SKM-1 treated with dmso at 0.1 percent for 144 hours (cell line): Measurements from ENCODE around the gene RARRES1.

Experiments
- DNase-seq: peaks from one replicate; lab custom pipeline; 2025; ENCODE audit not compliant: unreplicated experiment; lab: John Stamatoyannopoulos, UW

The RARRES1 gene, protein sequence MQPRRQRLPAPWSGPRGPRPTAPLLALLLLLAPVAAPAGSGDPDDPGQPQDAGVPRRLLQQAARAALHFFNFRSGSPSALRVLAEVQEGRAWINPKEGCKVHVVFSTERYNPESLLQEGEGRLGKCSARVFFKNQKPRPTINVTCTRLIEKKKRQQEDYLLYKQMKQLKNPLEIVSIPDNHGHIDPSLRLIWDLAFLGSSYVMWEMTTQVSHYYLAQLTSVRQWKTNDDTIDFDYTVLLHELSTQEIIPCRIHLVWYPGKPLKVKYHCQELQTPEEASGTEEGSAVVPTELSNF

DNA sequence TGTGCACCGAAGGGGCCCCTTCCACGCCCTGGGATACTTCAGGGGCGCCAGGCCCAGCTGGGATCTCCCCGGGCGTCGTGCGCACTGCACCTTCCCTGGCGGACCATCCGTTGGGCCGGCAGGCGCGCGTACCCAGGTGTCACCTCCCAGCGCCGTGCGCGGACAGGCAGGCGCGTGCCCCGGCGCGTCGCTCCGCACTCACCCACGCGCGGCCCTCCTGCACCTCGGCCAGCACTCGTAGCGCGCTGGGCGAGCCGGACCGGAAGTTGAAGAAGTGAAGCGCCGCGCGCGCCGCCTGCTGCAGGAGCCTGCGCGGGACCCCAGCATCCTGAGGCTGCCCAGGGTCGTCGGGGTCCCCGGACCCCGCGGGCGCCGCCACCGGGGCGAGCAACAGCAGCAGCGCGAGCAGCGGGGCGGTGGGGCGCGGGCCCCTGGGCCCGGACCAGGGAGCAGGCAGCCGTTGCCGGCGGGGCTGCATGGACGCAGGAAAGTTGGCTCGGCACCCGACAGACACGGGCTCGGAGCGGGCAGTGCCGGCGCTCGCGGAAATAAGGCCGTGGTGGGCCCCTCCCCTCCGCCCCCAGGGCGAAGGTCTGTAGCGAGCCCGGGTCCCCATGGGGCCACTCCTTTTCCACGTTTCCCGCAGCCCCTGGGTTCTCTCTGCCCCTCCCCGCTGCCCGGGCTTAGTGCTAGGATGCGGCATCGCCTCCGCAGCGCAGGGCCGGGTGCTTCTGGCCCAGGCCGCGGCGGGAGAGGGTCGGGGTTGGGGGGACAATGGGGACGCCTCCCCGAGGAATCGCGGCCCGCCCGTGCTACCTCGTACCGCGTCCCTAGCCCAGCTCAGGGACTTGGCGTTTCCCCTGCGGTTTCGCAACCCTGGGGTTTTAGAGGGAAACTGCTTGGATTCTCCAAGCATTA lies at the start of gene RARRES1:
Gene RARRES1 (minus strand): TSS at position 520 of the 918 bp plus-strand sequence. CDS start 42 bp downstream, at position 478.
- DNase-seq, result no peak

DNA sequence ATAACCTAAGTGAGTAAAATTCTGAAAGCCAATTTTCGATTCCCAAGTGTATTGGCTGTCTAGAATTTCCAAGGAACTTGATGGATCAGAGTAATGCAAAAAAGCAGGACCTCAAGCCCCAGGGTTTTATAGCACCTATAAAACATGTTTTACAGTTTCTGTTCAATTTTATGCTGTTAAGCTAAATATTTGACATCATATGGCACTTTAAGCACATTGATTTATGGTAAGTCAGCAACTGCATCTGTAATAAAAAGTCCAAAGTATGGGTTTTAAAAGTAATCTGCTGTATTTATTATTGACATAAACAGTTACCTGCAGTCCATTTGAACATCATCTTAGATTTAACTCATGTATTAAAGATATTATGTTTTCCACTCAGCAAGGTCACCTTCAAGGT lies 49.6 kb upstream of the RARRES1 start:
- no peak for DNase-seq

DNA sequence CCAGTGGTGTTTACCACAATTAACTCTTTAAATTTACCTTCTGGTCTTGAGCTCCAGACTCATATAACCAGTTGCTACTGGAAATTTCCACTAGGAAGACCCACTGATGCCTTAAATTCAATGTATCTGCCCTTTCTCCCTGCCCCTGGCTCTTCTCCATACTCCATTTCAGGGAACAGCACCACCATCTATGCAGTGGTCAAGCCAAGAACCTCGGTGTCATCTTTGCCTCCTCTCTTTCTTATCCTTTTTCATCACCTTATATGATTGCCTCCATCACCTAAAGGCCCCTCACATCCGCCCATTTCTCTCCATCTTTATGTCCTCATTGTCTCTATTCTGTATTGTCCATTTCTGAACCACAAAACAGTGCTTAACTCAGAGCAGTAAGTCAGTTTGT lies 48.9 kb upstream of the RARRES1 start:
- DNase-seq, result no peak

DNA sequence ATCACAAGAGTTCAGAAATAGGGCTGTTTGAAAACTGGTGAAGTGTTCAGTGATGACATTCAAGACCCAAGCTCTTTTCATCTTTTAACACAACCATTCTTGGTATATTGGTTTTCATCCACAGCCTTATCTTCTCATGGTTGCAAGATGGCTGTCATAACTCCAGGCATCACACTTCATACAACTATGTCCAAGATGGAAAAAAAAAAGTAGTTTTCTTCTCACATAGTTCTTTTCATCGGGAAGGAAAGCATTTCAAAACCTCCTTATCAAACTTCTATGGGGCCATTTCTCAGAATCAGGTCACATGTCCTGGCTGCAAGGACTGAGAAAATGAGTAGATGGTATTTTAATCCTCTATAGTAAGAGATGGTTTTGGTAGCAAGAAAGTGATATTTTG lies 48.5 kb upstream of the RARRES1 start:
- no peak for DNase-seq

DNA sequence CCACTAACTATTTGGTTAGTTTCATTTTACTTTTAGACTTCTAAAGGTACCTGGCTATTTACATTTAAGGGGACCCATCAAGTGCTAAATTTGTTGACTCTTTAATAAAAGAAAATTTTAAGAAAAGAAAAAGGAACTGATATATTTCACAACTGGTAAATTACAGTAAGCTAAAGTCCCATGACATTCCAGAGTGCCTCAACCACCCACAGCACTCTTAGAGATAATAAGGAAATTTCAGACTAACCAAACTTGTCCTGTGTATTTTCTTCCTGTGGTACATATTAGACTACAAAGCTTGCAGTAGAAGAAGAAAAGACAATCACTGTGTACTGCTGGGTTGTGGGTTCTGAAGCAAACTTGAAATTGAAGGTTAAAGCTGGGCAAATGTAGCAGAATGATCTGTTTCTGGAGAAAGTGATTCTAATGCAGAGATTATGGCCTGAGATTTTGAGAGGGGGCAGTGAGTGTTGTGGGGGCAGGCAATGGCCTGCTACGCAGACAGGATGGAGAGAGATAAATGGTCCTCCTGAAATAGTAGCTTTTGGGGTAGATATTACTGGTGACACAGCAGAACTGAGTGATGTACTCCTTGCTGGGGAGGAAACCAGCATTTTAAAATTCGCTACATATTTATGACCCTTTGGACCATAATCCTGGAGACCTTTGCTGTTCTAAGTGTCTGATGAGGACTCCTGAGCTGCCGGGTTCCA lies 45.1 kb upstream of the RARRES1 start:
- DNase-seq, result no peak

DNA sequence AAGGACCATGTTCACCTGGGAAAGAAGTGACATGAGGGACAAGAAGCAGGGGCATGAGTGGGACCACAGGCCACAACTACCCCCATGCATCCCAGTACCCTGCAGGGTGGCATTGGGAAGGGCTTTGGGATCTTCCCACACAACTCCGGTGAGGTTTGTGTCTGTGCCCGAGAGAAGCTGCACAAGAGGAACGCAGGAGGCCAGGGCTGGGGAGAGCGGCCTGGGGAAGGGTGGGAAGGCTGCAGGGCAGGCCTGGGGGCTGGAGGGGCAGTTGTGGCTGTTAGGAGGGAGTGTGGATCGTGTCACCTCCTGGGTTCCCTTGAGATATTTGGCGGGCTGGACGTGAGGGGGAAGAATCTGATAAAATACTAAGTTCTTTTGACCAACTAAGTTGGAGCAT lies 44.3 kb upstream of the RARRES1 start:
- DNase-seq, result no peak

DNA sequence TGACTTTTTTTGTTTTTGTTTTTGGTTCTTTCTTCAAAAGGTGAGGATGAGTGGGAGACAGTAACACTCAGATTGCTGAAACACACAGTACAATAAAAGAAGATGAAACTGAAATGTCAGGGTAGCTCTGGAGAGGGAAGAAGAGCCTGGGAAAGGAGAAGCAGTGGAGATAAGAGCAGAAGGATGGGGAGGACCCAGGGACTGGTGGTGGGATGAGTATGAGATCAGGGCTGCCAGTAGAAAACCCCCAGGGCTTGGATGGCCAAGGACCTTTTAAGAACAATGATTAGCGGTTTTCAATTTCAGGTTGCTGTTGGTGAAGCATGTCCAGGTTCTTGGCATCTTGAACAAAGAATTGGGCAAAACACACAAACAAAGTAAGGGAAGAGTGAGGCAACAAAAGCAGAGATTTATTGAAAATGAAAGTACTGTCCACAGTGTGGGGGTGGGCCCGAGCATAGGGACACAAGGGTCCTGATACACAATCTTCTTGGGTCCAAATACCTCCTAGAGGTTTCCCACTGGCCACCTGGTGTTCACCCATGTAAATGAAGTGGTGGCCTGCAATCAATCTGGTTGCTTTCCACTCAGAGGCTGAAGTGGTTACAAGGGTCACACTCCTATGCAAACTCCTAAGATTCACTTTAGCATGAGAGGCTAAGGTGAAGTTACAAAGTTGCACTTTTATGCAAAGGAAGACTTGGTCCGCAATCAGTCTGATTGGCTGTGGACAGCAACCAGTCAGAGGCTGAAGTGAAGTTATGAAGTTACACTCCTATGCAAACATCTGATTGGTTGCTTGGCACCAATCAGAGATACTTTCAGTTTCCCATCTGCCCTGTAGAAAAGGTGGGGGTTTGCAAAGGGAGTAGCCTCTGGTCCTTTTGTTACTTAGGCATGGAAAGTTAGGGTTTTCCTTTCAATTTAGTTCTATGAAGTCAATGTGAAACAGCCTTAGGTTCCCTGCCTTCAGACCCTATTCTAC lies 43.5 kb upstream of the RARRES1 start:
- no peak for DNase-seq

DNA sequence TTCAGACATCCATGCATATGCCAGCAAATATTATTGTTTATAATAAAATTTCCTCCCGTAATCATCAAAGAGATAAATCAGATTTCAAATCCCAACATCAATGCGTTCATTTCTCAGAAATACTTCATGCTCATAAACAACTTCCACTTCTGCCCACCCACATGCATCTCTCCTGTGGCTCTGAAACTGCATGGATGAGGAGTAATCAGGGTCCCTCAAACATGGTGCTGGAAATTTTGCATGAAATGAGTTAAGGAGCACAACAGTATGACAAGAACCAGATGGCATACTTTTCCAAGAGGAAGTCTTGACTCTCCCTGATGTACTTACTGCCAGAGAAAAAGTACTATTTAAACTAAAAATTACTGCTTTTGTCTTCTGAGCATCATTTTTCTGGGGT lies 42.7 kb upstream of the RARRES1 start:
- no peak for DNase-seq

DNA sequence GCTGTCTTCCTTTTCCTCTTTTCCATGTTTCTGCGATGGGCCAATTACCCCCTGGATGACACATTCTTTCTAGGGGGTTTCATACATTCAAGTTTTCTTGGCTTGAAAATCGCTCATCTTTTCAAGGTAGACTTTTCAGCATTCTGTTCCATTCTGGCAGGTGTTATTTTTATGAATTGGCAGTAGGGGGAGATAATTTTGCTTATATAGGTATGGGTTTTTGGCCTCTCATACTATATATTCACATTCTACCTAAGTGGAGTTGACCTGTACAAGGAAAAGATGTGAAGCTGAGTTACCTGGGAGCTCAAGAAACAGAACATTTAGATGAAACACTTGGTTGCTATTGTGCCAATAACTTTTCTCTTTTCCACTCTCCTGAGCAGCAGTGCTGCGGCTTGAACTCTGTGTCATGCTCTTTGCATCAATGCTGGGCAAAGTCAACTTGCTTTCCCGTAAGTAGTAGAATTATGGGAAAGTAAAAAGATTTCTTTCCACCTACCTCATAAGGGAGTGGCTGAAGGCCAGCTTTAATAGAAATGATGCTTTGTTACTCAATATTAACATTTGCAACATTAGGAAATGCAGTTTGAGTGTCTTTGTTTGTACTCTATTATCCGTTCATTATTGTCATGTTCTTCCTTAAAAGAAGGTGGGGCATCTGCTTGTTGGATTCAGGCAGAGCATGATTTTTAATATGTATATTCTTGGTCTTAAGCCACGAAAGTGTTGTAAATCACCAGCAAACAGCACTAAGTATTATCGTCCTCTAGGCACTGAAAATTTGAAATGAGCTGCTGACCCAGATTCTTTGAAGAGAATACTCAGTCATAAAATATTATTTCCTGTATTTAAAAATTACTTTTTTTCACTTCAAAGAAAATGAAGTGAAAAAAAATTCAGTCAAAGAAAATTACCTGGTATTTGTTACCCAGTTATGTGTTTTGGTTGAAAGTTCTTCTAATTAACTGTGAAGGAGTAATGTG lies 41.9 kb upstream of the RARRES1 start:
- no peak for DNase-seq

DNA sequence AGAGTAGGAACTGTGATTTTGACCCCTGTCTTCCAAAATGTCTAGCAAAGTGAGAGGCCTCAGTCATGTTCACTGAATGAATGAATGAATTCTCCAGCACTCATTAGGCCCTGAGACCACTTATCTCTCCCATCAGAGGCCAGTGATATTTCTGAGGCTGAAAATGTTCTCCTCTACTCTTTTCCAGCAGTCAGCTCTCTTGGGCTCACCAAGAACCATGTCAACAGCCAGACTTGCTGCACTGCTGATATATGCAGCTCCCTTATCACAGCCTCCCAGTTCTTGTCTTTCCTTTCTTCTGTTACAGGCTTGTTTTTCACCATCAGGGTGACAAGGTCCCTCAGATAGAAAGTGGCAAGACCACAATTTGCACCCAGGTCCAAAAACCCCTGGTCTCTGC lies 40.9 kb upstream of the RARRES1 start:
- DNase-seq, result no peak

DNA sequence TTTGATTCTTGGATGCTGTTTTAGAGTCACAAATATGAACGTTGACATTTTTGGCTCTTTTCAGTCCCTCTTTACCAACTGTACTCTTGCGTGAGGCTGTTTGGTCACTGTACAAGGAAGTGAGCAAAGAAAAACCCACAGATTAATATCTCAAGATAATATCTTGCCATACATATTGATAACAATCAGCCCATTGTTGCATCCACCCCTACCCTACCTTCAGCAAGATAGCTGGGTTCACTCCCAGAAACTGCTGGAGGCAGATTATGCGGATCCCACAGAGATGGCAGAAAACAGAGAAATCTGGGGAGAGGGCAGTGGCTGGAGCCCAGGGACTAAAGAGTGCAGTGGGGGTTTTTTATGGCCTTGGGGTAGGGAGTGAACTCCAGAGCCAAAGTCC lies 39.7 kb upstream of the RARRES1 start:
- no peak for DNase-seq

DNA sequence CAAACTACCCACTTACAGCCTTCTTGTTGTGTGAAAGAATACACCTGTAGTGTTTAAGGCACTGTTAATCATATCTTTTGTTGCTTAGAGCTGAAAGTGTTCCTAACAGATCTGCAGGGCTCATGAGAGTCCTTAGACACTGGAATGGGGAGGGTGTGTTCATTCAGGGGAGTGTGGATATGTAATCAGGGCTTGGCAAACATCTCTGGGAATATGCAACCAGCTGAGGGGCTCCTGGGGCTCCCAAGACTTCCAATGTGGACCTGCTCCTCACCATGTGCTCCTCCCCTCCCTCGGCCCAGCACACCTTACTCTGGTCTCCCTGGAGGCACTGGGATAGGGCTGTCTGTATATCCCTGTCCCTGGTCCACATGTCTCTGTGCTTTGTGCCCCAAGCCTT lies 39.3 kb upstream of the RARRES1 start:
- no peak for DNase-seq

DNA sequence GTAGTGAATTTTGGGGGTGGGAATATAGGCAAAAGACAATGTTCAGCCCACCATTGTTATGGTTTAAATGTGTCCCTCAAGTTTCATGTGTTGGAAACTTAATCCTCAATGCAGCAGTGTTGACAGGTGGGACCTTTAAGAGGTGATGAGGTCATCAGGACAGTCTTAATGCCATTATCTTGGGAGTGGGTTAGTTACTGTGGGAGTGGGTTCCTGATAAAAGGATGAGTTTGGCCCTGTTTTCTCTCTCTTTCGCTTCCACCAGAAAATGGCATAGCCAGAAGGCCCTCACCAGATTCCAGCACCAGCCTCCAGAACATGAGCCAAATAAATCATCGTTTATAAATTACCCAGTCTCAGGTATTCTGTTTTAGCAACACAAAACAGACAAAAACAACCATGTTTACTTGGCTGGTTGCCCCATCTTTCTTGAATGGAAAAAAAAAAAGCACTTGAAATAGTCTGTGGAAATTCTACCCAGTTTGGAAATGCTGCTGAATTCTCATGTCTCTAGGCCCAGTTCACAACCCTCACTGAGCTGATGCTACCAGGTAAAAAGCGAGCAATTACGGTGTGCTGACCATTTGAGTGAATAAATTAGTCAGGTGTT lies 38.6 kb upstream of the RARRES1 start:
- no peak for DNase-seq

DNA sequence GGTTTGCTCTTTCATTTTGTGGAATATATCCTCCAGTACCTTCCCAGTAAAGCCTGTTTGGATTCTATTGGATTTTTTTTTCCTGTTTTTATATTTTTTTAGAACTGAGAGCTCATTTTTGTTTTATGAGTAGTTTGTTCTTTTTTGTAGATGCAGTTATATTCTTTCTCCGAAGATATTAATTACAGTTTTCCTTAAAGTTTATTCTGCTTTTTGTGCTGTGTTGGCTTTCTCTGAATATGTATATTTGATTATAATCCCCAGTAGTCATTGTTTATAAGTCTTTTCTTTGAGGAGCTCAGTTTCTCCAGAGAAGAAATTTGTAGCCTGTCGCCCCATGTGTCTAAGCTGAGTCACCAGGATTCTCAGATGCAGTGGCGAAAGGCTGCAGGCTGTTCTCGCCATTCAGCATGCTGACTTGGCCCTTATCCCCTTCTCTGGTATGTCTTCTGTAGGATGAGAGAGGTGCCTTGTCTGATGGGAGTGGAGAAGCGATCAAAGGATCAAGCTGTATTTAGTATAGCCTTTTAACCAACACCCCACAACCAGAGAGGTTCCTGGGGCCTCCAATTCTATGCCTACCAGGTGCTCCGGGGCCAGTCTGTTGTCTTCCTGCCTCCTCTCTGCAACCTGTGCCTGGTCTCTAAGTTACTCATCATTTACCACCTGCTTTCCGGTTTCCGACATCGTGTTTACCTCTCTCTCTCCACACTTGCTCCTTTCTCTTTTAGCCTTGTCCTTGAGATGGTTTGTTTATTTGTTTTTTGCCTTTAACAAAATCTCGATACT lies 37.9 kb upstream of the RARRES1 start:
- DNase-seq, result no peak

DNA sequence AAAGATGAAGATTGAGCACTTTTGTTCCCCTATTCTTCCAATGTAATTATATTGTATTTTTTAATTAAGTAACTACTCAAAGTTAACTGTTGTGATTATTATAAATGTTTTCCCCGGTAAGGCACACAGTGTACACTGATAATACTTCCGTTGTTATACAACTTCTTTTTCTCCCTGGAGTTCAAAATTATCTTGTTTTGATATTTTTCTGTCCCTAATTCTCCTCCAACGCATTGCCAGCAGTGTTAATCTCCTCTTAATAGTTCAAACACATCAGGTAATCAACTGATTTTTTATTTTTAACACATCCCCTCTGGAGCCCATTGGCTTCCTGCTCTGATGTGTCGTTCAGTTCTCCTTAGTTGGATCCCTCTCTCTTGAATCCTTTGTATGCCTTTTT lies 37.3 kb upstream of the RARRES1 start:
- DNase-seq, result no peak

DNA sequence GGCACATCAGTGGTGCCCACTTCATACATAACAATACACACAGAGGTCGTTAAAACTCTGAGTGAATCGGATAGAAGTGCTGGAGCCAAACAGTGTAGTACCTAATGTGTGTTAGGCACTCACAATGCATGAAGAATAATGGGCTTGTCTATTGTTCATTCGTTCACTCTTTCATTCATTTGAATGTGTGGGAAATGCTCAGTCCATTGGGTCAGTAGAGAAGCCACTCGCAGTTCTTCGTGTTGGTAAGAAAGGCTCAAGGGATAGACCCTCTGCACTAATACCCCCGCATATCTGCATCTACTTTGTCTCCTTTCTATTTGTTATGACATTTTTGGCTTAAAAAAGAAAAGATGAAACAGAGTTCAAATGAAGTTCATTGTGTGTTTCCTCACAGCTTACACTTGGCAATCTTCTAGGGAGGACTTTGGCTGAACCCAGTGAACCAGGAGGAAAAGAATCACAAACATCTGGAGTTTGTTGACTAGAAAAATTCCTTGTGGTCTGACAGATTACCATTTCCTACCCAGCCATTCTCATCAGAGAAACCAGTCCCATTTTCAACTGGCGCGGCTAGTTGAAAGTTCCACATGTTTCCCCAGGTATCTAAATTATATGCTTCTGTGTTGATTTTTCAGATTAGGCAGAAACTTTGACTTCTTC lies 36.8 kb upstream of the RARRES1 start:
- DNase-seq, result no peak

DNA sequence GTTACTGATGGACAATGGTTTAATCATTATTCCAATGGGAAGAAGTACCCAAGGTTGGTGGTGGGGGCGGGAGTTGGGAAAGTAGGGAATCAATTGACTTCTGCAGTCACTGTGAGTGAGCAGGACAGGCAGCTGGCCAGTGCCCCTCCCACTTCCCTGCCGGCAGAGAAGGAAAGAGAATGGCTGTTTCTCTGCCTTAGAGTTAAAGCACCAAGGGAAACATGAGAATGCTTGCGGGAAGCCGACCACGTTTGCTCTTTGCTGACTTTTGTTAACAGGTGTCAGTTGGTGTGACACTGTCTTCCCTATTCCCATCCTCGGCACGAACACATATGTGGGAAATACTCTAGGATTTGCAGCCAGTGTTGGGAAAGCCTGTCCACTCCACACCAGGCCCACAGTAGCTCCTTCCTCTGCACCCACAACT lies 36.1 kb upstream of the RARRES1 start:
- no peak for DNase-seq

DNA sequence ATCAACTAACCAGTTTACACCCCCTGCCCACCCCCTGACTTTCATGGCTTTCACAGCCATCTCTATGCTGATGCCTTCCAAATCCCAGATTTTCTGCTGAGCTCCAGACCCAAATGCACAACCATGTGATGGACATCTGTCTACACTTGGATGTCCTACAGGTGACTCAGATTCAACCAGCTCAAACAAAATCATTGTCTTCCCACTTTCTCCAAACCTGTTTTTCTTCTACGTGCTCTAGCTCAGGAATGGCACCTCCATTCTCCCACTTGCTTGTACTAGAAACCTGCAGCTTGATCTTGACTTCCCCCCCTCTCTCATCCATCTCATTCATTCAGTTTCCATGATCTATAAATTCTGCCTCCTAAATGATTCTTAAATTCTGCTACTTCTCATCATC lies 34.1 kb upstream of the RARRES1 start:
- no peak for DNase-seq
